ENCODE data around the gene ADAMTSL1.

Gene ADAMTSL1

GRCh38 chr9:18703151-18703900 lies 229.4 kb downstream of the ADAMTSL1 start:
- no peak overlapping the region for H3K27ac Mint-ChIP-seq
- CTCF ChIA-PET: interaction anchor here (1.2 kb wide), 1 partner anchor 325 kb away, joined by 5 read pairs; no protein-coding TSS in a partner anchor
- DNase-seq: no peak
- no peaks in the 10 kb centered on the region for H3K9me3 Mint-ChIP-seq
- no peak overlapping the region for H3K4me3 Mint-ChIP-seq
- H3K36me3 Mint-ChIP-seq: no peaks in the 10 kb centered on the region
- H3K27me3 Mint-ChIP-seq: no peaks in the 10 kb centered on the region
- H3K4me1 Mint-ChIP-seq: no peaks in the 10 kb centered on the region

GRCh38 chr9:18703901-18704379 lies 230.0 kb downstream of the ADAMTSL1 start:
- no peak for DNase-seq
- CTCF ChIA-PET: interaction anchor here (1.2 kb wide), 1 partner anchor 324 kb away, joined by 5 read pairs; no protein-coding TSS in a partner anchor
- no peaks in the 10 kb centered on the region for H3K9me3 Mint-ChIP-seq
- no peaks in the 10 kb centered on the region for H3K4me1 Mint-ChIP-seq
- H3K36me3 Mint-ChIP-seq: no peaks in the 10 kb centered on the region
- H3K27me3 Mint-ChIP-seq: no peaks in the 10 kb centered on the region
- H3K4me3 Mint-ChIP-seq: no peak overlapping the region
- no peak overlapping the region for H3K27ac Mint-ChIP-seq

- H3K27ac Mint-ChIP-seq: no peak overlapping the region
- H3K27me3 Mint-ChIP-seq: no peaks in the 10 kb centered on the region
- no peak for DNase-seq
- no peaks in the 10 kb centered on the region for H3K4me1 Mint-ChIP-seq
- CTCF ChIA-PET: no interaction called here
- no peak overlapping the region for H3K4me3 Mint-ChIP-seq
- H3K9me3 Mint-ChIP-seq: no peaks in the 10 kb centered on the region
- no peaks in the 10 kb centered on the region for H3K36me3 Mint-ChIP-seq
These were observed 231.9 kb downstream of the ADAMTSL1 start for GRCh38 chr9:18705796-18706392.

- Mint-ChIP-seq H3K27me3 (no peaks in the 10 kb centered on the region), H3K4me1 (no peaks in the 10 kb centered on the region), H3K9me3 (no peaks in the 10 kb centered on the region), H3K4me3 (no peak overlapping the region), H3K27ac (no peak overlapping the region), H3K36me3 (no peaks in the 10 kb centered on the region)
- DNase-seq: no peak
- CTCF ChIA-PET: no interaction called here
These were observed 232.7 kb downstream of the ADAMTSL1 start for GRCh38 chr9:18706648-18707047.

GRCh38 chr9:18707061-18707461 lies 233.1 kb downstream of the ADAMTSL1 start:
- H3K27ac Mint-ChIP-seq: no peak overlapping the region
- H3K4me1 Mint-ChIP-seq: no peaks in the 10 kb centered on the region
- no peak overlapping the region for H3K4me3 Mint-ChIP-seq
- DNase-seq: no peak
- CTCF ChIA-PET: no interaction called here
- no peaks in the 10 kb centered on the region for H3K36me3 Mint-ChIP-seq
- no peaks in the 10 kb centered on the region for H3K9me3 Mint-ChIP-seq
- no peaks in the 10 kb centered on the region for H3K27me3 Mint-ChIP-seq

- CTCF ChIA-PET: no interaction called here
- Mint-ChIP-seq H3K27me3 (no peaks in the 10 kb centered on the region), H3K36me3 (no peaks in the 10 kb centered on the region), H3K4me1 (no peaks in the 10 kb centered on the region), H3K9me3 (no peaks in the 10 kb centered on the region), H3K4me3 (no peak overlapping the region), H3K27ac (no peak overlapping the region)
- no peak for DNase-seq
These were observed 233.7 kb downstream of the ADAMTSL1 start for GRCh38 chr9:18707489-18708205.

- Mint-ChIP-seq H3K27ac (no peak overlapping the region), H3K4me1 (no peaks in the 10 kb centered on the region), H3K36me3 (no peaks in the 10 kb centered on the region), H3K27me3 (no peaks in the 10 kb centered on the region), H3K9me3 (no peaks in the 10 kb centered on the region), H3K4me3 (no peak overlapping the region)
- CTCF ChIA-PET: no interaction called here
- DNase-seq: no peak
These were observed 234.5 kb downstream of the ADAMTSL1 start for GRCh38 chr9:18708429-18708828.

GRCh38 chr9:18710065-18710464 lies 236.1 kb downstream of the ADAMTSL1 start:
- Mint-ChIP-seq H3K9me3 (no peaks in the 10 kb centered on the region), H3K27ac (no peak overlapping the region), H3K4me3 (no peak overlapping the region), H3K36me3 (no peaks in the 10 kb centered on the region), H3K4me1 (no peaks in the 10 kb centered on the region), H3K27me3 (no peaks in the 10 kb centered on the region)
- DNase-seq: no peak
- CTCF ChIA-PET: no interaction called here

GRCh38 chr9:18717759-18718158 lies 243.8 kb downstream of the ADAMTSL1 start:
- no peaks in the 10 kb centered on the region for H3K9me3 Mint-ChIP-seq
- CTCF ChIA-PET: no interaction called here
- H3K4me3 Mint-ChIP-seq: no peak overlapping the region
- H3K27me3 Mint-ChIP-seq: no peaks in the 10 kb centered on the region
- H3K27ac Mint-ChIP-seq: no peak overlapping the region
- H3K4me1 Mint-ChIP-seq: no peaks in the 10 kb centered on the region
- no peaks in the 10 kb centered on the region for H3K36me3 Mint-ChIP-seq
- DNase-seq: no peak

- CTCF ChIA-PET: no interaction called here
- Mint-ChIP-seq H3K4me1 (no peaks in the 10 kb centered on the region), H3K36me3 (no peaks in the 10 kb centered on the region), H3K9me3 (no peaks in the 10 kb centered on the region), H3K27ac (no peak overlapping the region), H3K4me3 (no peak overlapping the region), H3K27me3 (no peaks in the 10 kb centered on the region)
- no peak for DNase-seq
These were observed 244.4 kb downstream of the ADAMTSL1 start for GRCh38 chr9:18718393-18718792.

GRCh38 chr9:18718932-18719331 lies 245.0 kb downstream of the ADAMTSL1 start:
- H3K4me1 Mint-ChIP-seq: no peaks in the 10 kb centered on the region
- no peaks in the 10 kb centered on the region for H3K27me3 Mint-ChIP-seq
- no peak overlapping the region for H3K27ac Mint-ChIP-seq
- H3K9me3 Mint-ChIP-seq: no peaks in the 10 kb centered on the region
- H3K4me3 Mint-ChIP-seq: no peak overlapping the region
- no peaks in the 10 kb centered on the region for H3K36me3 Mint-ChIP-seq
- CTCF ChIA-PET: no interaction called here
- DNase-seq: no peak

GRCh38 chr9:18720691-18721090 lies 246.7 kb downstream of the ADAMTSL1 start:
- no peak for DNase-seq
- H3K27ac Mint-ChIP-seq: no peak overlapping the region

GRCh38 chr9:18721267-18721994 lies 247.5 kb downstream of the ADAMTSL1 start:
- no peaks in the 10 kb centered on the region for H3K27me3 Mint-ChIP-seq
- no peaks in the 10 kb centered on the region for H3K36me3 Mint-ChIP-seq
- no peak overlapping the region for H3K4me3 Mint-ChIP-seq
- CTCF ChIA-PET: no interaction called here
- DNase-seq: no peak
- H3K4me1 Mint-ChIP-seq: no peaks in the 10 kb centered on the region
- H3K27ac Mint-ChIP-seq: no peak overlapping the region
- no peaks in the 10 kb centered on the region for H3K9me3 Mint-ChIP-seq

More at GRCh38 chr9:18720691-18721090, 246.7 kb downstream of the ADAMTSL1 start:
- no peaks in the 10 kb centered on the region for H3K9me3 Mint-ChIP-seq
- no peaks in the 10 kb centered on the region for H3K27me3 Mint-ChIP-seq
- CTCF ChIA-PET: no interaction called here
- no peak overlapping the region for H3K4me3 Mint-ChIP-seq
- no peaks in the 10 kb centered on the region for H3K4me1 Mint-ChIP-seq
- no peaks in the 10 kb centered on the region for H3K36me3 Mint-ChIP-seq

- Mint-ChIP-seq H3K4me3 (no peak overlapping the region), H3K36me3 (no peaks in the 10 kb centered on the region), H3K27me3 (no peaks in the 10 kb centered on the region), H3K4me1 (no peaks in the 10 kb centered on the region), H3K27ac (no peak overlapping the region), H3K9me3 (no peaks in the 10 kb centered on the region)
- CTCF ChIA-PET: no interaction called here
- no peak for DNase-seq
These were observed 248.0 kb downstream of the ADAMTSL1 start for GRCh38 chr9:18721995-18722310.

Data from activated naive CD4-positive, alpha-beta T cell treated with anti-CD3 and anti-CD28 coated beads, Interleukin-2, amount 10 ng/mL, durations not matched to agents 7 days and 5 days (primary cell).